GM23338 (cell line): ENCODE measurements around the gene ADAM20. TPM values are rescaled to one million over a fixed set of nuclear protein-coding genes. Genes with fewer than 3 reads are reported as not detected.

Experiments used
- ATAC-seq: fragments of 200-7000 bp; cut with Tn5 transposase; 3 replicates; pipeline ENCODE4 v1.9.1; 2020
- DNase-seq: peaks from one replicate; pipeline ENCODE4 v3.0.0-alpha.2; 2015; ENCODE audit warnings: low spot score
- H2AFZ ChIP-seq: fragments of 200-600 bp; sonication (generic); 2 replicates; pipeline ENCODE4 v1.8.0; 2016; ENCODE audit warnings: antibody characterized with exemption, mild to moderate bottlenecking, moderate library complexity
- H3F3A ChIP-seq: fragments of 200-600 bp; sonication (generic); replicated peaks from 2 replicates; pipeline ENCODE4 v1.8.0; 2017; ENCODE audit warnings: antibody characterized with exemption, mixed run types, low read depth
- H3K27ac ChIP-seq: fragments of 200-600 bp; sonication (generic); 2 replicates; pipeline ENCODE4 v1.6.1; 2016; ENCODE audit warnings: low read depth
- H3K27me3 ChIP-seq: fragments of 200-600 bp; sonication (generic); 2 replicates; pipeline ENCODE4 v1.8.0; 2016; ENCODE audit warnings: mild to moderate bottlenecking, mixed run types, moderate library complexity; ENCODE audit not compliant: insufficient read depth
- H3K36me3 ChIP-seq: fragments of 200-600 bp; sonication (generic); 2 replicates; pipeline ENCODE4 v1.8.0; 2016; ENCODE audit warnings: mild to moderate bottlenecking; ENCODE audit not compliant: insufficient read depth
- H3K4me1 ChIP-seq: fragments of 200-600 bp; sonication (generic); 2 replicates; pipeline ENCODE4 v1.8.0; 2016; ENCODE audit warnings: mild to moderate bottlenecking, moderate library complexity; ENCODE audit not compliant: insufficient read depth
- H3K4me2 ChIP-seq: fragments of 200-600 bp; sonication (generic); 2 replicates; pipeline ENCODE4 v1.7.1; 2017; ENCODE audit warnings: mixed run types
- H3K4me3 ChIP-seq: fragments of 200-600 bp; sonication (generic); 2 replicates; pipeline ENCODE4 v1.6.1; 2016; ENCODE audit warnings: mixed run types
- H3K79me2 ChIP-seq: fragments of 200-600 bp; sonication (generic); replicated peaks from 2 replicates; pipeline ENCODE4 v1.8.0; 2017; ENCODE audit warnings: mild to moderate bottlenecking; ENCODE audit not compliant: insufficient read depth
- H3K9me2 ChIP-seq: fragments of 200-600 bp; sonication (generic); 2 replicates; pipeline ENCODE4 v1.8.0; 2017; ENCODE audit not compliant: insufficient read depth
- H4K20me1 ChIP-seq: fragments of 200-600 bp; sonication (generic); replicated peaks from 2 replicates; pipeline ENCODE4 v1.8.0; 2017; ENCODE audit warnings: mild to moderate bottlenecking; ENCODE audit not compliant: insufficient read depth
- H3K27ac Mint-ChIP-seq: 2 replicates; pipeline ENCODE4 v1.8.0; 2020; ENCODE audit warnings: inconsistent platforms, mild to moderate bottlenecking, moderate library complexity, mixed read lengths
- H3K27me3 Mint-ChIP-seq: 3 replicates; pipeline ENCODE4 v1.8.0; 2022; ENCODE audit warnings: low read depth, mild to moderate bottlenecking, moderate library complexity, mixed read lengths, inconsistent platforms; ENCODE audit not compliant: insufficient read depth, poor library complexity
- H3K36me3 Mint-ChIP-seq: 3 replicates; pipeline ENCODE4 v1.8.0; 2021; ENCODE audit warnings: low read depth, mild to moderate bottlenecking, inconsistent platforms, moderate library complexity, mixed read lengths
- H3K4me1 Mint-ChIP-seq: 3 replicates; pipeline ENCODE4 v1.8.0; 2020; ENCODE audit warnings: mild to moderate bottlenecking, inconsistent platforms, mixed read lengths
- H3K4me3 Mint-ChIP-seq: 3 replicates; pipeline ENCODE4 v1.8.0; 2021; ENCODE audit warnings: moderate library complexity, mild to moderate bottlenecking, inconsistent platforms, mixed read lengths
- H3K9me3 Mint-ChIP-seq: 3 replicates; pipeline ENCODE4 v1.8.0; 2020; ENCODE audit warnings: moderate library complexity, mild to moderate bottlenecking, inconsistent platforms, mixed read lengths
- CREB1 ChIP-seq: fragments of 250-450 bp; sonication (Bioruptor Pico); IDR thresholded peaks from 2 replicates; pipeline ENCODE4 v1.5.0; 2020; ENCODE audit warnings: low read depth, mild to moderate bottlenecking, moderate library complexity
- CTCF ChIP-seq, 2 experiments: fragments of 200-600 bp in 1 of 2; sonication (generic) in 1 of 2; conservative IDR thresholded peaks; 2 replicates each; pipeline versions ENCODE4 v1.5.1 to v1.6.1; 2016 to 2017; ENCODE audit warnings: antibody characterized with exemption in 2 of 2, low read depth in 2 of 2, mild to moderate bottlenecking in 2 of 2, moderate library complexity in 1 of 2
- ETS1 ChIP-seq: IDR thresholded peaks from 2 replicates; pipeline ENCODE4 v1.6.1; 2016; ENCODE audit warnings: antibody characterized with exemption
- EZH2 ChIP-seq: fragments of 200-600 bp; sonication (generic); IDR thresholded peaks from one replicate; pipeline ENCODE4 v1.8.0; 2017; ENCODE audit warnings: antibody characterized with exemption, mild to moderate bottlenecking, low read depth; ENCODE audit not compliant: unreplicated experiment
- EZH2phosphoT487 ChIP-seq: fragments of 200-600 bp; sonication (generic); IDR thresholded peaks from one replicate; pipeline ENCODE4 v1.8.1; 2018; ENCODE audit warnings: antibody characterized with exemption; ENCODE audit not compliant: unreplicated experiment
- JUNB ChIP-seq: IDR thresholded peaks from one replicate; pipeline ENCODE4 v1.6.1; 2016; ENCODE audit warnings: antibody characterized with exemption; ENCODE audit not compliant: unreplicated experiment
- NANOG ChIP-seq: IDR thresholded peaks from 2 replicates; pipeline ENCODE4 v1.6.1; 2016; ENCODE audit warnings: antibody characterized with exemption, borderline replicate concordance
- POLR2AphosphoS5 ChIP-seq: IDR thresholded peaks from 2 replicates; pipeline ENCODE4 v1.6.1; 2016; ENCODE audit warnings: antibody characterized with exemption, low read depth
- REST ChIP-seq: IDR thresholded peaks from one replicate; pipeline ENCODE4 v1.6.1; 2018; ENCODE audit warnings: antibody characterized with exemption; ENCODE audit not compliant: unreplicated experiment
- STAT1 ChIP-seq: IDR thresholded peaks from one replicate; pipeline ENCODE4 v1.6.1; 2016; ENCODE audit warnings: antibody characterized with exemption; ENCODE audit not compliant: unreplicated experiment
- ZNF114 ChIP-seq: fragments of 250-450 bp; sonication (Bioruptor Pico); IDR thresholded peaks from 2 replicates; pipeline ENCODE4 v1.5.0; 2020; ENCODE audit warnings: mild to moderate bottlenecking, moderate library complexity
- ZNF331 ChIP-seq: fragments of 250-450 bp; sonication (Bioruptor Pico); IDR thresholded peaks from 2 replicates; pipeline ENCODE4 v1.5.0; 2020; ENCODE audit warnings: low read depth, mild to moderate bottlenecking, moderate library complexity
- ZNF462 ChIP-seq: fragments of 250-450 bp; sonication (Bioruptor Pico); IDR thresholded peaks from 2 replicates; pipeline ENCODE4 v1.5.0; 2020; ENCODE audit warnings: mild to moderate bottlenecking, moderate library complexity
- polyA plus RNA-seq: library from polyadenylated mRNA; unstranded; fragments of >200 nt; fragmentation: Nextera tagmentation; extraction: Ambion mirVana; gene quantifications from 2 replicates; pipeline ENCODE4 v1.2.1, GENCODE V29; 2016
- total RNA-seq: library from RNA; depleted of rRNA; stranded (reverse); fragments of >200 nt; shearing (Covaris generic); gene quantifications from 2 replicates; pipeline ENCODE4 v1.2.3, GENCODE V29; 2014

Gene ADAM20
- total and polyA plus RNA-seq, 2 experiments from 2014 or later, result 0.06 to 2.1 TPM

GRCh38 chr14:70473825-70474224 lies 61.0 kb downstream of the ADAM20 start:
- H3K27ac Mint-ChIP-seq, result no peak overlapping the region
- DNase-seq, result no peak
- no peak overlapping the region for H2AFZ ChIP-seq
- no peaks in the 10 kb centered on the region for H3K79me2 ChIP-seq
- no peak overlapping the region for H3K27ac ChIP-seq
- H3K9me3 Mint-ChIP-seq, result peaks cover 29% of the 10 kb centered on the region
- peaks cover 14% of the 10 kb centered on the region for H3K27me3 Mint-ChIP-seq
- H3K36me3 Mint-ChIP-seq, result peaks cover 34% of the 10 kb centered on the region; the same call in 2 of the 3 replicates
- no peaks in the 10 kb centered on the region for H3K36me3 ChIP-seq
- no peaks in the 10 kb centered on the region for H3K27me3 ChIP-seq
- no peaks in the 10 kb centered on the region for H3F3A ChIP-seq
- peaks cover 24% of the 10 kb centered on the region for H3K4me1 ChIP-seq
- H3K4me3 ChIP-seq, result no peak overlapping the region
- H3K9me2 ChIP-seq, result no peaks in the 10 kb centered on the region
- peaks cover 30% of the 10 kb centered on the region for H3K4me1 Mint-ChIP-seq
- H3K4me3 Mint-ChIP-seq, result no peak overlapping the region
- ATAC-seq, result no peak
- no peak overlapping the region for H3K4me2 ChIP-seq
- TF ChIP-seq JUNB (no peak), STAT1 (no peak), ETS1 (no peak), EZH2phosphoT487 (no peak), ZNF114 (CRISPR knock-in tag) (no peak), EZH2 (no peak), ZNF331 (CRISPR knock-in tag) (no peak), ZNF462 (CRISPR knock-in tag) (no peak), CREB1 (CRISPR knock-in tag) (no peak), REST (no peak), POLR2AphosphoS5 (no peak), NANOG (no peak), CTCF (conservative IDR thresholded peaks at IDR 0.05; ENCODE audit: low read depth in 2 of 2) (no peak)
- H4K20me1 ChIP-seq, result no peaks in the 10 kb centered on the region
